Thoracic aorta (tissue), 2 donors: ENCODE measurements around the gene TSEN2. TPM values are rescaled to one million over a fixed set of nuclear protein-coding genes. Genes with fewer than 3 reads are reported as not detected.
A peak's percentile ranks its signal among the peaks of the same experiment; 100 is the strongest.

Experiments
- ATAC-seq: fragments of 150-250 bp; one replicate; pipeline ENCODE4 v1.8.0; 2017; ENCODE audit warnings: low read depth; ENCODE audit not compliant: insufficient number of reproducible peaks, low FRiP score
- DNase-seq: peaks from one replicate; pipeline ENCODE4 v3.0.0-alpha.2; 2020; ENCODE audit warnings: low spot score
- H3K27ac ChIP-seq, 2 donors: fragments of 200-600 bp; sonication (generic); 1 replicate in 1 of 2; 2 replicates in 1 of 2; pipeline ENCODE4 v1.5.1; 2016; ENCODE audit warnings: mild to moderate bottlenecking in 2 of 2, moderate library complexity in 2 of 2
- H3K27me3 ChIP-seq: fragments of 200-600 bp; sonication (generic); replicated peaks from 2 replicates; pipeline ENCODE4 v1.6.0; 2016; ENCODE audit warnings: mild to moderate bottlenecking; ENCODE audit not compliant: insufficient read depth
- H3K36me3 ChIP-seq: fragments of 200-600 bp; sonication (generic); one replicate; pipeline ENCODE4 v1.5.1; 2016
- H3K4me1 ChIP-seq, 2 donors: fragments of 200-600 bp; sonication (generic); 1 replicate in 1 of 2; 2 replicates in 1 of 2; pipeline versions ENCODE4 v1.5.1 to v1.6.0; 2016; ENCODE audit warnings: low read depth in 2 of 2, mild to moderate bottlenecking in 1 of 2; ENCODE audit not compliant: control insufficient read depth in 1 of 2
- H3K4me3 ChIP-seq: fragments of 200-600 bp; sonication (generic); 2 replicates; pipeline ENCODE4 v1.5.1; 2016; ENCODE audit warnings: mild to moderate bottlenecking
- H3K9me3 ChIP-seq: fragments of 200-600 bp; sonication (generic); 2 replicates; pipeline ENCODE4 v1.5.1; 2016
- total RNA-seq, 2 donors: library from RNA; depleted of rRNA; stranded (reverse); fragments of >200 nt; gene quantifications; one replicate each; pipeline versions ENCODE4 v1.1.0 to v1.2.3, GENCODE V29; 2016
- TF ChIP-seq, protein P1 (sequence below): fragments of 200-600 bp; sonication (generic); IDR thresholded peaks from one replicate; pipeline ENCODE4 v1.5.1; 2019; ENCODE audit warnings: antibody characterized with exemption

The TSEN2 gene
- total RNA-seq, 2 donors from 2014 or later, result 17.8 to 31.5 TPM

DNA sequence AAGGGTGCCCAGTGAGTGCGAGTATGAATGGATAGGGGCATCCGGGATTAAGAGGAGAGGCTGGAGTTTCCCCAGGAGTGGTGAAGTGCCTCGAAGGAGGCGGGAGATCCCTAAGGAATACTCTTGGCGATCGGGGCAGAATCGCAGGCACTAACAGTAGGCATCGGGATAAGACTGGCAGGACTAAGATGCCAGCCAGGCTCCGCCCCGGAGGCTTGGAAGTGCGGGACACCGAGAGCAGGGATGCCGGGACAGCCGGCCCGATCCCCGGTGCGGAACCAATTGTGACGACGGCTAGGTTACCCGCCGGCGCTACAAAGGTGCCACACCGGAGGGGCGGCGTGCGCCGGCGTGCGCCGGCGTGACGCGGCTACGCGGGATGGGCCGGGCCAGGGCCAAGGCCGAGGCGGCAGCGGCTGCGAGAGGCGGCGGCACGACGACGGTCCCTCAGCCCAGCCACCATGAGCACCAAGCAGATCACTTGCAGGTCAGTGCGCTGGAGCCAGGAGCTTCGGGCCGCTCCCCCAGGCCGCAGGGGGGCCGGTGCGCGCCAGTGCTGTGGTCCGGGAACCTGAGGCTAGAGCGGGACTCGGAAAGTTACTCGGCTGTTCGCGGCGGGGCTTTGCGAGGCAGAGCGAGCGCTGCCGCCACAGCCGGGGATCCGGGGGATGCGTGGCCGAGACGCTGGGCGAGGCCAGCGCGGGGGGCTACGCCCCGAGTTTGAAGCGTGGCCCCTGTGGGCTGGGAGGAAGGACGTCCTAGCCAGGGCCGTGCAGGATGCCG is 72.6 kb downstream of the TSEN2 start, which contains the start of gene MKRN2:
Gene MKRN2 (plus strand): TSS at position 398 of the 783 bp plus-strand sequence. CDS start 64 bp downstream, at position 462.
- peak; percentile 56 for DNase-seq
- Histone ChIP-seq H3K27ac (peak within 1 kb of the TSS; percentile 91 to 94), H3K27me3 (no peaks in the 10 kb centered on the region), H3K9me3 (no peaks in the 10 kb centered on the region), H3K4me3 (peak within 1 kb of the TSS; percentile 95), H3K4me1 (peaks cover 24 to 43% of the 10 kb centered on the region in 2 donors), H3K36me3 (no peaks in the 10 kb centered on the region)
- TF ChIP-seq, protein P1, sequence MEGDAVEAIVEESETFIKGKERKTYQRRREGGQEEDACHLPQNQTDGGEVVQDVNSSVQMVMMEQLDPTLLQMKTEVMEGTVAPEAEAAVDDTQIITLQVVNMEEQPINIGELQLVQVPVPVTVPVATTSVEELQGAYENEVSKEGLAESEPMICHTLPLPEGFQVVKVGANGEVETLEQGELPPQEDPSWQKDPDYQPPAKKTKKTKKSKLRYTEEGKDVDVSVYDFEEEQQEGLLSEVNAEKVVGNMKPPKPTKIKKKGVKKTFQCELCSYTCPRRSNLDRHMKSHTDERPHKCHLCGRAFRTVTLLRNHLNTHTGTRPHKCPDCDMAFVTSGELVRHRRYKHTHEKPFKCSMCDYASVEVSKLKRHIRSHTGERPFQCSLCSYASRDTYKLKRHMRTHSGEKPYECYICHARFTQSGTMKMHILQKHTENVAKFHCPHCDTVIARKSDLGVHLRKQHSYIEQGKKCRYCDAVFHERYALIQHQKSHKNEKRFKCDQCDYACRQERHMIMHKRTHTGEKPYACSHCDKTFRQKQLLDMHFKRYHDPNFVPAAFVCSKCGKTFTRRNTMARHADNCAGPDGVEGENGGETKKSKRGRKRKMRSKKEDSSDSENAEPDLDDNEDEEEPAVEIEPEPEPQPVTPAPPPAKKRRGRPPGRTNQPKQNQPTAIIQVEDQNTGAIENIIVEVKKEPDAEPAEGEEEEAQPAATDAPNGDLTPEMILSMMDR, result no peak
- peak; percentile 87 for ATAC-seq

DNA sequence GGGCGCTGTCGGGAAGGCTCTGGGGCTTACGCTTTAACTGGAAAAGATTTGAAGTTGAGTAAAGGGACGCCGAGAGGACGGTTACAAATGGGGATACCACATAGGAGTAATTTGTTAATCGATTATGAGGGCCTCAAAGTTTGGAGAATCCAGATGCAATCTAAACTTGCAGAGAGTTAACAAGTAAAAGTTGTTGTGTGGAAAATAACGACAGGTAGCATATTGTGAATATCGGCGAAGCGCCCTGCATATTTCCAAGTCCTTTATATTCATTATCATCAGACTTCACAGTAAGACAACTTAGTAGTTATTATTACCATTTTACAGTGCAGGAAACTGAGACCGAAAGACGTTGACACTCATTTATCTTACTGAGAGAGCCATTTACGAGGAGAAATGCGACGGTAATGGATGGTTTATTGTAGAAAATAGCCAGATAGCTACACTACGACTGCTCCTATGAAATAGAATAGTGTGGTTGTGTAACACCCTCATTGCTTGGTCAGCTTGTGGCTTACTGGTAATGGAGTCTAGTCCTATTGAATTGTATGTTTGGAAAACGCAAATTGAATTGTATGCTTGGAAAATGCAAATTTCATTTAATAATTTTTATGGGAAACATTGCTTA is 73.3 kb downstream of the TSEN2 start:
- TF ChIP-seq, protein P1, result no peak
- no peaks in the 10 kb centered on the region for H3K9me3 ChIP-seq
- H3K36me3 ChIP-seq, result no peaks in the 10 kb centered on the region
- no peaks in the 10 kb centered on the region for H3K27me3 ChIP-seq
- ATAC-seq (no peak), DNase-seq (no peak)
- peaks cover 24 to 43% of the 10 kb centered on the region in 2 donors for H3K4me1 ChIP-seq
- H3K4me3 ChIP-seq, result peak overlapping the region; percentile 95
- H3K27ac ChIP-seq, result peak overlapping the region; percentile 91 to 94

DNA sequence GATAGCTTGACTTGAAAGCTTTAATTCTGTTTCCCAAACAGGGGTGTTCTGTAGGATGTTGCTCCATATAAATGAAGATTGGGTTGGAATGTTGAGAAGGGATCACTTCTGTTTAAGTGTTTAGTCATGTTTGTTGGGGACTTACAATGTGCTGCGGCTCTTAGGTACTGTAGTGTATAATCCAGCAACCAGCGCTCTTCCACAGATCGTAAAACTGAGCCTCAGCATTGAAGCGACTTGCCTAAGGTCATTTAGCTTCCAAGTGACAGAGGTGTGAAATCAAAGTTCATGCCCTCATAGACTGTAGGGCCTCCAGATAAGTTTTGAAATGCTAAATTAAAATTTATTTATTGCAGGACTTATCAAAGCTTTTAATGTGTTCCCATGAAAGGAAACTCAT is 74.4 kb downstream of the TSEN2 start:
- Histone ChIP-seq H3K27ac (no peak overlapping the region), H3K36me3 (no peaks in the 10 kb centered on the region), H3K9me3 (no peaks in the 10 kb centered on the region), H3K4me1 (peaks cover 25 to 51% of the 10 kb centered on the region in 2 donors), H3K4me3 (peak overlapping the region; percentile 95), H3K27me3 (no peaks in the 10 kb centered on the region)
- ATAC-seq (no peak), DNase-seq (no peak)
- TF ChIP-seq, protein P1, result no peak

DNA sequence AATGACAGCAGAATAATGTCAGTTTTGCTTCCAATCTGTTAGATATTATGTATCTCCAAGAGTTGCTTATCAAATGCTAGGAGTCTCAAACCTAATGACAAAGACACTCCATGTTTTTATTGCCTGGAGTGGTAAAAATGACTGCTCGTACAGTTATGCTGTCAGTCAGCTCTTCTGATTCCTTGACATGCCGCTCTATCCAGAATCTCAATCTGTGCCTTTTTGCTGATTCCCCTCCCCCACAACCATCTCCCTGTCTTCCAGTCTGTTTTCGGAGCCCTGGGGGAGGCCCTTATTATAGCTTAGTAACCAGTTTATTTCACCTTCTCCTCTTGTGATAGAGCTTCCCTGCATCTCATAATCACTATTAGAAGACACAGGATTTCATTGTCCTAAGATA is 75.2 kb downstream of the TSEN2 start:
- H3K27me3 ChIP-seq, result no peaks in the 10 kb centered on the region
- DNase-seq, result no peak
- H3K4me1 ChIP-seq, result peaks cover 23 to 51% of the 10 kb centered on the region in 2 donors
- no peaks in the 10 kb centered on the region for H3K36me3 ChIP-seq
- TF ChIP-seq, protein P1, result no peak
- no peak overlapping the region for H3K4me3 ChIP-seq
- H3K27ac ChIP-seq, result no peak overlapping the region
- no peak for ATAC-seq
- no peaks in the 10 kb centered on the region for H3K9me3 ChIP-seq

DNA sequence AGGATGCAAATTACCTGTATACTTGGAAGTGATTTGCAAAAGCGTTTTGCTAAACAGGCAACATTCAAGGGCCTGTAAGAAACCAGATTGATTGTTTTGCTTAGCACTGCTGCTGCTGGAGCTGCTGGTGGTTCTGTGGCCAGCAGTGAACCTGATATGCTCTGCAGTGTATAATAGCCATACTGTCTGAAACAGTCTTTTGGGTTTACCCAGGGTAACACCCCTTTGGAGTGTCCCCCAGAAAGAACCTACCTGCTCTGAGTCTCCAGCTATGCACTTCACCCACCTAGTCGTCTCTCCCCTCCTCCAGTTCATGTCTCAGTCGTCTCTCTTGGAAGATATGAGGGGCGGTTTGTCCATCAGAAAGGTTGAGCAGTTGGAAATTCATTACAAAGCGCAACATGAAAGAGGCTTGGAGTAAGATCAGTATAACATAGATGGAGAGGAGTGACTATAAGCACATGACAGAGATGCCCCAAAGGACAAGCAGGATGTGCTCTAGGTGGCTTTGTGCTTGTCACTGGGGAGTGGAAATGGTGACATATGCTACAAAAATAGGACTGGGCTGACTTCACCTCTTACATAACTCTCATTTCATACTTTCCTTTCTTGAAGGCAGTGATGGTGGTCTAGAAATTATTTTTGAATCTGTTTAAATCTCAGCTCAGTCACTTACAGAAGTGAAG is 76.4 kb downstream of the TSEN2 start:
- Histone ChIP-seq H3K4me1 (peaks cover 22 to 48% of the 10 kb centered on the region in 2 donors), H3K9me3 (no peaks in the 10 kb centered on the region), H3K27ac (peak overlapping the region in 1 of 2 donors; percentile 11), H3K27me3 (no peaks in the 10 kb centered on the region), H3K4me3 (no peak overlapping the region), H3K36me3 (no peaks in the 10 kb centered on the region)
- TF ChIP-seq, protein P1, result no peak
- no peak for ATAC-seq
- no peak for DNase-seq
